ENCODE data around the gene DOK3.

Gene DOK3

DNA sequence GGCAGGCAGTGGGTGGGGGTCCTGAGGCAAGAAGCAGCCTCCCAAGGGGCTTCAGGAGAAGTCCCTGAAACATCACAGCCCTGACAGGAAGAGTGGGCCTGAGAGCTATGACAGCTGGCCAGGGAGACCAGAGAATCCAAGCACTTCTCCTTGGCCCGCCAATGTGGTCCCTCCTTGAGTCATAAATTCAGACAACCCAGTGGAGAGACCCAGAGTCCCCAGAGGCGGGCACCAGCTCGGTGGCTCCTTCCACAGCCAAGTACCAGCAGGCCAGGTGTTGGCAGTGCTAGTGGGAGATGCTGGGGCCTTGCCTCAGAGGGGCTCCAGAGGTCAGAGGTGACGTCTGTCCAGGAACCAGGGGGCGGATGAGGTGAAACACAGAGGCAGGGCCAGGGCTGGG lies 1.6 kb upstream of the DOK3 start:
- ATAC-seq: no peak

GRCh38 chr5:177510567-177511053 lies 984 bp upstream of the DOK3 start:
- TF ChIP-seq, protein P1, sequence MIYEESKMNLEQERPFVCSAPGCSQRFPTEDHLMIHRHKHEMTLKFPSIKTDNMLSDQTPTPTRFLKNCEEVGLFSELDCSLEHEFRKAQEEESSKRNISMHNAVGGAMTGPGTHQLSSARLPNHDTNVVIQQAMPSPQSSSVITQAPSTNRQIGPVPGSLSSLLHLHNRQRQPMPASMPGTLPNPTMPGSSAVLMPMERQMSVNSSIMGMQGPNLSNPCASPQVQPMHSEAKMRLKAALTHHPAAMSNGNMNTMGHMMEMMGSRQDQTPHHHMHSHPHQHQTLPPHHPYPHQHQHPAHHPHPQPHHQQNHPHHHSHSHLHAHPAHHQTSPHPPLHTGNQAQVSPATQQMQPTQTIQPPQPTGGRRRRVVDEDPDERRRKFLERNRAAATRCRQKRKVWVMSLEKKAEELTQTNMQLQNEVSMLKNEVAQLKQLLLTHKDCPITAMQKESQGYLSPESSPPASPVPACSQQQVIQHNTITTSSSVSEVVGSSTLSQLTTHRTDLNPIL (CRISPR knock-in tag; IDR thresholded peaks at IDR 0.05; ENCODE audit: low read depth): no peak
- no peak for TF ChIP-seq OSR1 (CRISPR knock-in tag; IDR thresholded peaks at IDR 0.05)
- no peak for ATAC-seq

More for the DNA sequence above, 1.6 kb upstream of the DOK3 start:
- TF ChIP-seq ZNF70 (CRISPR knock-in tag; IDR thresholded peaks at IDR 0.05): no peak
- TF ChIP-seq ESRRG (CRISPR knock-in tag; IDR thresholded peaks at IDR 0.05): no peak
- no peak for TF ChIP-seq TCF4 (CRISPR knock-in tag; IDR thresholded peaks at IDR 0.05; ENCODE audit: borderline replicate concordance)
- TF ChIP-seq OSR1 (CRISPR knock-in tag; IDR thresholded peaks at IDR 0.05): no peak
- no peak for TF ChIP-seq RARB (CRISPR knock-in tag; IDR thresholded peaks at IDR 0.05)
- no peak for TF ChIP-seq ZC3H10 (CRISPR knock-in tag; IDR thresholded peaks at IDR 0.05)
- no peak for TF ChIP-seq ZFP3 (CRISPR knock-in tag; IDR thresholded peaks at IDR 0.05)
- TF ChIP-seq PPARA (CRISPR knock-in tag; IDR thresholded peaks at IDR 0.05; ENCODE audit: borderline replicate concordance): no peak

DNA sequence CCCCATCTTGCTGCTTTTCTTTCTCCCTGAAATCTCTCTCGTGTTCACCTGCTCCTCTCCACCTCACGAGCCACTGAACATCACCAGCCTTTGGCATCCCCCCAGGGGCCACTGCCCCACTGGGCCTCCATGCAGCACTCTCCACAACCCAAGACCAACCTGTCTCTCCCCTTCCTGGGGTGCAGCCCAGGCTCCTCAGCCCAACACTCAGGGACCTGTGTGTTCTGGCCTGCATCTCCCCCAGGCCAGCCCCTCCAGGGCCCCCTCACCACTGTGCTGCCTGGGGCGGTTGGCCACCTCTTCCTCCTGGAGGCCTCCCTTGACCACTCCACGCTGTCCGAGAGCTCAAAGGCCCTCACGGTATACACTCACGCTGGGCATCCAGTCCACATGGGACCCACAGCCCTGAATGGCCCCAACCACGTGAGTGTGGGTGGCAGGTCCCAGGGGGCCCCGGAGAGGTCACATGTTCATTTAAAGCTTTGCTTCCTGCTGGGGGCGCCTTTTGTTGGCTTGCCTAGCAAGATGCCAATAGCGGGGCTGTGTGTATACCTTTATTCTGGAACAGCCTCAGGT lies 453 bp upstream of the DOK3 start:
- no peak; the same call in 2 of the 3 replicates for ATAC-seq
- TF ChIP-seq, protein P2, sequence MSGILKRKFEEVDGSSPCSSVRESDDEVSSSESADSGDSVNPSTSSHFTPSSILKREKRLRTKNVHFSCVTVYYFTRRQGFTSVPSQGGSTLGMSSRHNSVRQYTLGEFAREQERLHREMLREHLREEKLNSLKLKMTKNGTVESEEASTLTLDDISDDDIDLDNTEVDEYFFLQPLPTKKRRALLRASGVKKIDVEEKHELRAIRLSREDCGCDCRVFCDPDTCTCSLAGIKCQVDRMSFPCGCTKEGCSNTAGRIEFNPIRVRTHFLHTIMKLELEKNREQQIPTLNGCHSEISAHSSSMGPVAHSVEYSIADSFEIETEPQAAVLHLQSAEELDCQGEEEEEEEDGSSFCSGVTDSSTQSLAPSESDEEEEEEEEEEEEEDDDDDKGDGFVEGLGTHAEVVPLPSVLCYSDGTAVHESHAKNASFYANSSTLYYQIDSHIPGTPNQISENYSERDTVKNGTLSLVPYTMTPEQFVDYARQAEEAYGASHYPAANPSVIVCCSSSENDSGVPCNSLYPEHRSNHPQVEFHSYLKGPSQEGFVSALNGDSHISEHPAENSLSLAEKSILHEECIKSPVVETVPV (CRISPR knock-in tag; IDR thresholded peaks at IDR 0.05): no peak
- TF ChIP-seq ARNTL (CRISPR knock-in tag; IDR thresholded peaks at IDR 0.05; ENCODE audit: borderline replicate concordance, low read depth) (no peak), ZNF8 (CRISPR knock-in tag; IDR thresholded peaks at IDR 0.05) (no peak), ZFP30 (CRISPR knock-in tag; IDR thresholded peaks at IDR 0.05) (no peak), ZNF70 (CRISPR knock-in tag; IDR thresholded peaks at IDR 0.05) (no peak), BACH2 (CRISPR knock-in tag; IDR thresholded peaks at IDR 0.05; ENCODE audit: borderline replicate concordance) (no peak), ZFP3 (CRISPR knock-in tag; IDR thresholded peaks at IDR 0.05) (no peak), ZNF565 (CRISPR knock-in tag; conservative IDR thresholded peaks at IDR 0.05; ENCODE audit: low read depth) (no peak), ISL1 (CRISPR knock-in tag; IDR thresholded peaks at IDR 0.05) (no peak), ZC3H10 (CRISPR knock-in tag; IDR thresholded peaks at IDR 0.05) (no peak), GLIS3 (CRISPR knock-in tag; IDR thresholded peaks at IDR 0.05) (no peak), TOX (CRISPR knock-in tag; IDR thresholded peaks at IDR 0.05; ENCODE audit: borderline replicate concordance) (no peak), SNAI2 (CRISPR knock-in tag; IDR thresholded peaks at IDR 0.05) (no peak), OSR1 (CRISPR knock-in tag; IDR thresholded peaks at IDR 0.05) (no peak), ESRRG (CRISPR knock-in tag; IDR thresholded peaks at IDR 0.05) (no peak), RARB (CRISPR knock-in tag; IDR thresholded peaks at IDR 0.05) (no peak)
- TF ChIP-seq, protein P3, sequence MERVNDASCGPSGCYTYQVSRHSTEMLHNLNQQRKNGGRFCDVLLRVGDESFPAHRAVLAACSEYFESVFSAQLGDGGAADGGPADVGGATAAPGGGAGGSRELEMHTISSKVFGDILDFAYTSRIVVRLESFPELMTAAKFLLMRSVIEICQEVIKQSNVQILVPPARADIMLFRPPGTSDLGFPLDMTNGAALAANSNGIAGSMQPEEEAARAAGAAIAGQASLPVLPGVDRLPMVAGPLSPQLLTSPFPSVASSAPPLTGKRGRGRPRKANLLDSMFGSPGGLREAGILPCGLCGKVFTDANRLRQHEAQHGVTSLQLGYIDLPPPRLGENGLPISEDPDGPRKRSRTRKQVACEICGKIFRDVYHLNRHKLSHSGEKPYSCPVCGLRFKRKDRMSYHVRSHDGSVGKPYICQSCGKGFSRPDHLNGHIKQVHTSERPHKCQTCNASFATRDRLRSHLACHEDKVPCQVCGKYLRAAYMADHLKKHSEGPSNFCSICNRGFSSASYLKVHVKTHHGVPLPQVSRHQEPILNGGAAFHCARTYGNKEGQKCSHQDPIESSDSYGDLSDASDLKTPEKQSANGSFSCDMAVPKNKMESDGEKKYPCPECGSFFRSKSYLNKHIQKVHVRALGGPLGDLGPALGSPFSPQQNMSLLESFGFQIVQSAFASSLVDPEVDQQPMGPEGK (CRISPR knock-in tag; IDR thresholded peaks at IDR 0.05; ENCODE audit: borderline replicate concordance): no peak
- TF ChIP-seq, protein P4, sequence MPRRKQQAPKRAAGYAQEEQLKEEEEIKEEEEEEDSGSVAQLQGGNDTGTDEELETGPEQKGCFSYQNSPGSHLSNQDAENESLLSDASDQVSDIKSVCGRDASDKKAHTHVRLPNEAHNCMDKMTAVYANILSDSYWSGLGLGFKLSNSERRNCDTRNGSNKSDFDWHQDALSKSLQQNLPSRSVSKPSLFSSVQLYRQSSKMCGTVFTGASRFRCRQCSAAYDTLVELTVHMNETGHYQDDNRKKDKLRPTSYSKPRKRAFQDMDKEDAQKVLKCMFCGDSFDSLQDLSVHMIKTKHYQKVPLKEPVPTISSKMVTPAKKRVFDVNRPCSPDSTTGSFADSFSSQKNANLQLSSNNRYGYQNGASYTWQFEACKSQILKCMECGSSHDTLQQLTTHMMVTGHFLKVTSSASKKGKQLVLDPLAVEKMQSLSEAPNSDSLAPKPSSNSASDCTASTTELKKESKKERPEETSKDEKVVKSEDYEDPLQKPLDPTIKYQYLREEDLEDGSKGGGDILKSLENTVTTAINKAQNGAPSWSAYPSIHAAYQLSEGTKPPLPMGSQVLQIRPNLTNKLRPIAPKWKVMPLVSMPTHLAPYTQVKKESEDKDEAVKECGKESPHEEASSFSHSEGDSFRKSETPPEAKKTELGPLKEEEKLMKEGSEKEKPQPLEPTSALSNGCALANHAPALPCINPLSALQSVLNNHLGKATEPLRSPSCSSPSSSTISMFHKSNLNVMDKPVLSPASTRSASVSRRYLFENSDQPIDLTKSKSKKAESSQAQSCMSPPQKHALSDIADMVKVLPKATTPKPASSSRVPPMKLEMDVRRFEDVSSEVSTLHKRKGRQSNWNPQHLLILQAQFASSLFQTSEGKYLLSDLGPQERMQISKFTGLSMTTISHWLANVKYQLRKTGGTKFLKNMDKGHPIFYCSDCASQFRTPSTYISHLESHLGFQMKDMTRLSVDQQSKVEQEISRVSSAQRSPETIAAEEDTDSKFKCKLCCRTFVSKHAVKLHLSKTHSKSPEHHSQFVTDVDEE (CRISPR knock-in tag; IDR thresholded peaks at IDR 0.05): no peak

DNA sequence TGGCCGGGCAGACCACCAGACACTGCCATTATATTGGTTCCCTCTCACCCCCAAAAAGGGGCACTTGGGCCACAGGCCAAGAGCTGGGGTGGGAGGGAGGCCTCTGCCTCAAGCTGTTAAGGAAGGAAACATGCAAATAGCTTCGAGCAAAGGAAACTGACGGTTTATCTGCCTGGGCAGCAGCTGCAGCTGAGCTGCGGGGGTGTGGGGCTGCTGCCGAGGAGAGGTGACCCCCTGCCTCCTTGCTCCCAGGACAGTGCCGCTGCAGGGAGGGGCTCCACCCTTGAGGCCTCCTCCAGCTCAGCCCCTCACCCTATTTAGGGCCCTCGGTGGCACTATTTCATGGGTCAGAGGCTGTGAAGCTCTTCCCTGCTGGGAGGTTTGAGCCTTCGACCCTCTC lies 789 bp downstream of the DOK3 start:
- ATAC-seq: no peak

More for the DNA sequence above, 789 bp downstream of the DOK3 start:
- TF ChIP-seq POU6F1 (CRISPR knock-in tag; IDR thresholded peaks at IDR 0.05; ENCODE audit: borderline replicate concordance, low read depth): no peak
- TF ChIP-seq BACH2 (CRISPR knock-in tag; IDR thresholded peaks at IDR 0.05; ENCODE audit: borderline replicate concordance): no peak

All from SK-N-SH treated with all-trans-retinoic acid at 6 μM for 48 hours (cell line).